ENCODE results near the gene SFXN4. TPM values are rescaled to one million over a fixed set of nuclear protein-coding genes. Genes with fewer than 3 reads are reported as not detected.

SFXN4 gene
- total and polyA plus RNA-seq, 2 of the 13 experiments (the other 11 are each of a cell fraction or from before 2014, with no cell fraction given): 47.7 to 64.9 TPM

GRCh38 chr10:119113751-119114732 is 51.5 kb downstream of the SFXN4 start (continued):
- peak; percentile 90 for TF ChIP-seq IRF2 (CRISPR knock-in tag; IDR thresholded peaks at IDR 0.05)
- TF ChIP-seq ZNF256 (CRISPR knock-in tag; conservative IDR thresholded peaks at IDR 0.05): no peak
- 0 out of 2 replicates have a peak, but pooled peaks have one; percentile 43 for TF ChIP-seq ZHX1 (CRISPR knock-in tag; IDR thresholded peaks at IDR 0.05; ENCODE audit: low read depth)
- TF ChIP-seq FIP1L1 (IDR thresholded peaks at IDR 0.05; ENCODE audit: borderline replicate concordance, insufficient read depth, low read depth, low read length): no peak
- TF ChIP-seq ZNF780A (CRISPR knock-in tag; IDR thresholded peaks at IDR 0.05): no peak
- peak; percentile 83 for TF ChIP-seq FOXO1 (CRISPR knock-in tag; IDR thresholded peaks at IDR 0.05)
- no peak for TF ChIP-seq ZNF639 (CRISPR knock-in tag; conservative IDR thresholded peaks at IDR 0.05)
- TF ChIP-seq ADNP (CRISPR knock-in tag; IDR thresholded peaks at IDR 0.05): no peak
- TF ChIP-seq MEF2D (CRISPR knock-in tag; IDR thresholded peaks at IDR 0.05): peak; percentile 99
- no peak for TF ChIP-seq ZNF891 (CRISPR knock-in tag; IDR thresholded peaks at IDR 0.05)
- TF ChIP-seq MTA1 (CRISPR knock-in tag; IDR thresholded peaks at IDR 0.05; ENCODE audit: borderline replicate concordance): peak; percentile 78; the same call in 1 of the 2 replicates
- peak; percentile 62; the same call in 1 of the 2 replicates for TF ChIP-seq ZFP91 (CRISPR knock-in tag; IDR thresholded peaks at IDR 0.05; ENCODE audit: borderline replicate concordance)
- TF ChIP-seq ZNF619 (CRISPR knock-in tag; IDR thresholded peaks at IDR 0.05): no peak
- TF ChIP-seq IKZF1 (IDR thresholded peaks at IDR 0.05): no peak
- no peak for TF ChIP-seq CERS6 (CRISPR knock-in tag; IDR thresholded peaks at IDR 0.05)
- TF ChIP-seq ZNF781 (CRISPR knock-in tag; IDR thresholded peaks at IDR 0.05; ENCODE audit: borderline replicate concordance, not compliant biosample characterization): peak; percentile 11
- TF ChIP-seq HOXA9 (CRISPR knock-in tag; IDR thresholded peaks at IDR 0.05; ENCODE audit: borderline replicate concordance): no peak
- peak; percentile 73; the same call in 1 of the 2 replicates for TF ChIP-seq ZKSCAN8 (CRISPR knock-in tag; IDR thresholded peaks at IDR 0.05; ENCODE audit: borderline replicate concordance)
- peak; percentile 67 for TF ChIP-seq MAX (IDR thresholded peaks at IDR 0.05)
- peak; percentile 88; the same call in 1 of the 2 replicates for TF ChIP-seq FOSL1 (CRISPR knock-in tag; IDR thresholded peaks at IDR 0.05; ENCODE audit: borderline replicate concordance)
- TF ChIP-seq POLR2G (IDR thresholded peaks at IDR 0.05; ENCODE audit: low read depth, low read length): peak; percentile 65; the same call in 1 of the 2 replicates
